Body of pancreas (tissue), 4 donors: ENCODE data around the gene H6PD.

ENCODE experiments used
- POLR2A ChIP-seq, 3 donors: fragments of 450-650 bp; IDR thresholded peaks; one replicate each; pipeline ENCODE4 v1.6.1; 2016; ENCODE audit warnings: antibody characterized with exemption in 3 of 3, mild to moderate bottlenecking in 2 of 3
- TF ChIP-seq, protein P1 (sequence below), 7 experiments: fragments of 450-650 bp in 4 of 7; fragments of 200-600 bp in 3 of 7; sonication (generic) in 3 of 7; IDR thresholded peaks; one replicate each; pipeline ENCODE4 v1.5.1; 2016 to 2019; ENCODE audit warnings: antibody characterized with exemption in 7 of 7

DNA sequence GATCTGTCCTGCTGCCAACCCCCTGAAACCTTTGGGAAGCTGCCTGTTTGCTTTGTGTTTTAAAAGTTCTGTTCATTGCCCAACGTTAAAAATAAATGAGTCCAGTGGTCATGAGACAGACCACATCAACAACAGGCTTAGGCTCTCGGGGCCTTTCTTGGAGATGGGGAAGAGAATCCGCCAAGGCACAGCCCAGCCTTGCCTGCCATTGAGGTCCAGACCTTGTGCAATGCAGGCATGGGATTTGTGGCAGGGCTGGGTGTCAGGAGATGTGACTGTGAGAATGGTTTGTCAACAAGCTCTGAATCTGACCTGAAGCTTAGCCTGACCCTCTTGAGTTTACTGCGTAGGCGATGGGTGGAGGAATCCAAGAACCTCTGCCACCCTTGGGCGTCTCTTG lies 62.3 kb downstream of the H6PD start:
- TF ChIP-seq, protein P1, sequence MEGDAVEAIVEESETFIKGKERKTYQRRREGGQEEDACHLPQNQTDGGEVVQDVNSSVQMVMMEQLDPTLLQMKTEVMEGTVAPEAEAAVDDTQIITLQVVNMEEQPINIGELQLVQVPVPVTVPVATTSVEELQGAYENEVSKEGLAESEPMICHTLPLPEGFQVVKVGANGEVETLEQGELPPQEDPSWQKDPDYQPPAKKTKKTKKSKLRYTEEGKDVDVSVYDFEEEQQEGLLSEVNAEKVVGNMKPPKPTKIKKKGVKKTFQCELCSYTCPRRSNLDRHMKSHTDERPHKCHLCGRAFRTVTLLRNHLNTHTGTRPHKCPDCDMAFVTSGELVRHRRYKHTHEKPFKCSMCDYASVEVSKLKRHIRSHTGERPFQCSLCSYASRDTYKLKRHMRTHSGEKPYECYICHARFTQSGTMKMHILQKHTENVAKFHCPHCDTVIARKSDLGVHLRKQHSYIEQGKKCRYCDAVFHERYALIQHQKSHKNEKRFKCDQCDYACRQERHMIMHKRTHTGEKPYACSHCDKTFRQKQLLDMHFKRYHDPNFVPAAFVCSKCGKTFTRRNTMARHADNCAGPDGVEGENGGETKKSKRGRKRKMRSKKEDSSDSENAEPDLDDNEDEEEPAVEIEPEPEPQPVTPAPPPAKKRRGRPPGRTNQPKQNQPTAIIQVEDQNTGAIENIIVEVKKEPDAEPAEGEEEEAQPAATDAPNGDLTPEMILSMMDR (IDR thresholded peaks at IDR 0.05), result no peak
- no peak for TF ChIP-seq POLR2A (IDR thresholded peaks at IDR 0.05)
